Suprapubic skin (tissue), 4 donors: ENCODE measurements around the gene C18orf63.

ENCODE experiments used
- CTCF ChIP-seq, 2 donors: fragments of 200-600 bp in 1 of 2; fragments of 450-650 bp in 1 of 2; sonication (generic) in 1 of 2; IDR thresholded peaks; one replicate each; pipeline ENCODE4 v1.5.1; 2016 to 2019; ENCODE audit warnings: antibody characterized with exemption in 2 of 2, mild to moderate bottlenecking in 1 of 2, moderate library complexity in 1 of 2
- POLR2A ChIP-seq, 2 donors: fragments of 450-650 bp; IDR thresholded peaks; one replicate each; pipeline ENCODE4 v1.6.1; 2017; ENCODE audit warnings: antibody characterized with exemption in 2 of 2, mild to moderate bottlenecking in 2 of 2, moderate library complexity in 2 of 2
- POLR2AphosphoS5 ChIP-seq, 3 donors: sonication (generic); formaldehyde crosslinking; IDR thresholded peaks; one replicate each; pipeline ENCODE4 v1.6.1; 2017; ENCODE audit warnings: antibody characterized with exemption in 3 of 3

DNA sequence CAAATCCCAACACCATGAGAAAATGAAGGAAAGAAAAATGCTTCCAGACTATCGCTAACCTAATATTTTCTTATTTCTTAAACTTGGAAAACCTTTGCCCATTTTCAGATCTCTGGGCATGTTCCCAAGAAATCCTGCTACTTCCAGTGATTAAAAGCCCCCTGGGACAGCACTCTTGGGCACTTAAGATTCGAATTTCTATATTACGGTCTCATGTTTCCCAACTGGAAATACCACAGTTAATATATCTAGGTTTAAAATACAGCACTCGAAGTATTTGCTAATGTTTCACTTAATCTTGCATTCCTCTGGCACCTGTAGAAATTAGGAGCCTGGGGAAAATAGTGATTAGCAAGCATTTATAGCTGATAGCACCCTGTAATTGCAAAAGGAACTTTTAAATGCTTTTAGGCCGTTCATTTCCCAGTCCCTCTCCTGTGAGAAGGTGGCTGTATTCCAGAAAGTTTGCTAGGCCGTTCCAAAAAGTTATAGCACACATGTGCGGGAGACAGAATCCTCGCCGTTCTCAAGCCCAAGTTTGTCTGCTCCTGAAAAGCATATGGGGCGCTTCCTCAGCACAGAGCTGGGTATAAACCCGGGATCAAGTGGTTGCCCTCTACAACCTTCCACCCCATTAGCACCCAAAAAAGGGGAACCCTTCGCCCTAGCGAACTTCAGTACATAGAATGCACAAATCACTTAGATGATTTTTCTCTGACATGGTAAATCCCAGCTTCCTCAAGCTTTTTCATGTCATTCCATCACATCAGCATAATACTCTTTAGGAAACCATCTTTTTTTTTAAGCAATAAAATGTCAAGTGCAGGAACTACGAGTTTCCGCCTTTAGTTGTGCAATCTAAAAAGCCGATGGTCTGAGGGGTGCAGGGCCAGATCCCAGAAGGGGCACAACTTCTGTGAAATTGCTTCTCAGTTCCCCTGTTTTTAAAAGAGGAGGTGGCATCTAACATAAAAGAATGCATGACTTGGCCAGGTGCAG is 80.8 kb downstream of the C18orf63 start:
- TF ChIP-seq POLR2A (IDR thresholded peaks at IDR 0.05) (no peak), POLR2AphosphoS5 (IDR thresholded peaks at IDR 0.05) (no peak), CTCF (IDR thresholded peaks at IDR 0.05) (no peak)
